GM18861 (cell line): ENCODE measurements around the gene NEK8.
A peak's percentile ranks its signal among the peaks of the same experiment; 100 is the strongest.
"Not testable (repeated sequence)": the region's sequence is repeated elsewhere in the genome, so short reads cannot be mapped to it uniquely, and the experiment has no call there.

Experiments used
- ATAC-seq: cut with Tn5 transposase; IDR thresholded peaks from one replicate; pipeline ENCODE4 v1.9.1; 2021; ENCODE audit not compliant: unreplicated experiment

NEK8 gene

GRCh38 chr17:28707339-28707720 lies 21.3 kb upstream of the NEK8 start:
- ATAC-seq: no peak

- ATAC-seq: peak; percentile 63
Observed at GRCh38 chr17:28710861-28711722, 17.5 kb upstream of the NEK8 start.

GRCh38 chr17:28711723-28712031 lies 16.9 kb upstream of the NEK8 start, which contains the start of gene PROCA1:
TSS of gene PROCA1 (minus strand) at chr17:28711888. CDS start at chr17:28711660, 228 bp downstream.
- ATAC-seq: peak; percentile 15

- ATAC-seq: no peak
Observed at GRCh38 chr17:28712032-28712704, 16.4 kb upstream of the NEK8 start.

GRCh38 chr17:28712705-28713415 lies 15.7 kb upstream of the NEK8 start:
- ATAC-seq: no peak

- no peak for ATAC-seq
Observed at GRCh38 chr17:28714281-28714680, 14.3 kb upstream of the NEK8 start.

GRCh38 chr17:28715217-28715616 lies 13.4 kb upstream of the NEK8 start:
- no peak for ATAC-seq

GRCh38 chr17:28716740-28717577 lies 11.6 kb upstream of the NEK8 start:
- no peak for ATAC-seq

GRCh38 chr17:28717578-28718332 lies 10.8 kb upstream of the NEK8 start, which contains the start of gene RAB34:
TSS of gene RAB34 (minus strand) at chr17:28717868. CDS start at chr17:28717266, 602 bp downstream.
- no peak for ATAC-seq

GRCh38 chr17:28718333-28719020 lies 10.1 kb upstream of the NEK8 start:
- ATAC-seq: no peak

GRCh38 chr17:28719021-28719433 lies 9.6 kb upstream of the NEK8 start:
- no peak for ATAC-seq

GRCh38 chr17:28720247-28720996 lies 8.2 kb upstream of the NEK8 start:
- no peak for ATAC-seq

- not testable (repeated sequence) for ATAC-seq
Observed at GRCh38 chr17:28720997-28721329, 7.6 kb upstream of the NEK8 start.

GRCh38 chr17:28722417-28723158 lies 6.0 kb upstream of the NEK8 start:
- ATAC-seq: no peak

- no peak for ATAC-seq
Observed at GRCh38 chr17:28723159-28723835, 5.3 kb upstream of the NEK8 start.

GRCh38 chr17:28723836-28724499 lies 4.6 kb upstream of the NEK8 start:
- not testable (repeated sequence) for ATAC-seq
